ENCODE results near the gene TYMS.

TYMS gene

GRCh38 chr18:644395-645004 lies 13.0 kb upstream of the TYMS start:
- TF ChIP-seq CSDC2 (CRISPR knock-in tag; IDR thresholded peaks at IDR 0.05): no peak
- TF ChIP-seq ESRRG (CRISPR knock-in tag; IDR thresholded peaks at IDR 0.05): no peak
- no peak for TF ChIP-seq TOX (CRISPR knock-in tag; IDR thresholded peaks at IDR 0.05; ENCODE audit: borderline replicate concordance)
- no peak for TF ChIP-seq ZNF565 (CRISPR knock-in tag; conservative IDR thresholded peaks at IDR 0.05; ENCODE audit: low read depth)
- no peak for TF ChIP-seq CREB5 (CRISPR knock-in tag; IDR thresholded peaks at IDR 0.05; ENCODE audit: low read depth)
- no peak for TF ChIP-seq SNAI2 (CRISPR knock-in tag; IDR thresholded peaks at IDR 0.05)
- no peak for TF ChIP-seq ZNF70 (CRISPR knock-in tag; IDR thresholded peaks at IDR 0.05)
- TF ChIP-seq POU6F1 (CRISPR knock-in tag; IDR thresholded peaks at IDR 0.05; ENCODE audit: borderline replicate concordance, low read depth): no peak
- no peak for TF ChIP-seq OSR1 (CRISPR knock-in tag; IDR thresholded peaks at IDR 0.05)
- TF ChIP-seq ZNF8 (CRISPR knock-in tag; IDR thresholded peaks at IDR 0.05): no peak
- TF ChIP-seq PPARA (CRISPR knock-in tag; IDR thresholded peaks at IDR 0.05; ENCODE audit: borderline replicate concordance): no peak
- no peak for TF ChIP-seq TCF4 (CRISPR knock-in tag; IDR thresholded peaks at IDR 0.05; ENCODE audit: borderline replicate concordance)
- TF ChIP-seq ZFP30 (CRISPR knock-in tag; IDR thresholded peaks at IDR 0.05): no peak
- TF ChIP-seq RARB (CRISPR knock-in tag; IDR thresholded peaks at IDR 0.05): no peak
- ATAC-seq: no peak

- ATAC-seq: no peak
- TF ChIP-seq GLIS3 (CRISPR knock-in tag; IDR thresholded peaks at IDR 0.05) (no peak), POU6F1 (CRISPR knock-in tag; IDR thresholded peaks at IDR 0.05; ENCODE audit: borderline replicate concordance, low read depth) (no peak), ZFP3 (CRISPR knock-in tag; IDR thresholded peaks at IDR 0.05) (no peak), ISL1 (CRISPR knock-in tag; IDR thresholded peaks at IDR 0.05) (no peak), ZNF70 (CRISPR knock-in tag; IDR thresholded peaks at IDR 0.05) (no peak), ZNF565 (CRISPR knock-in tag; conservative IDR thresholded peaks at IDR 0.05; ENCODE audit: low read depth) (no peak), BACH2 (CRISPR knock-in tag; IDR thresholded peaks at IDR 0.05; ENCODE audit: borderline replicate concordance) (no peak), ESRRG (CRISPR knock-in tag; IDR thresholded peaks at IDR 0.05) (no peak), TOX (CRISPR knock-in tag; IDR thresholded peaks at IDR 0.05; ENCODE audit: borderline replicate concordance) (no peak), ZNF8 (CRISPR knock-in tag; IDR thresholded peaks at IDR 0.05) (no peak), ARNTL (CRISPR knock-in tag; IDR thresholded peaks at IDR 0.05; ENCODE audit: borderline replicate concordance, low read depth) (no peak), ZFP30 (CRISPR knock-in tag; IDR thresholded peaks at IDR 0.05) (no peak), TSHZ2 (CRISPR knock-in tag; IDR thresholded peaks at IDR 0.05) (no peak), CSDC2 (CRISPR knock-in tag; IDR thresholded peaks at IDR 0.05) (no peak)
These were observed 10.1 kb upstream of the TYMS start for GRCh38 chr18:647304-647703.

- no peak for TF ChIP-seq ZNF8 (CRISPR knock-in tag; IDR thresholded peaks at IDR 0.05)
- ATAC-seq: no peak
These were observed 8.1 kb upstream of the TYMS start for GRCh38 chr18:649341-649740.

GRCh38 chr18:650428-650858 lies 7.0 kb upstream of the TYMS start:
- ATAC-seq: no peak
- TF ChIP-seq BACH2 (CRISPR knock-in tag; IDR thresholded peaks at IDR 0.05; ENCODE audit: borderline replicate concordance) (no peak), TOX (CRISPR knock-in tag; IDR thresholded peaks at IDR 0.05; ENCODE audit: borderline replicate concordance) (no peak), ZNF8 (CRISPR knock-in tag; IDR thresholded peaks at IDR 0.05) (no peak), CSRNP3 (CRISPR knock-in tag; IDR thresholded peaks at IDR 0.05) (no peak), RARB (CRISPR knock-in tag; IDR thresholded peaks at IDR 0.05) (no peak), OSR1 (CRISPR knock-in tag; IDR thresholded peaks at IDR 0.05) (no peak), ESRRG (CRISPR knock-in tag; IDR thresholded peaks at IDR 0.05) (no peak), ZC3H10 (CRISPR knock-in tag; IDR thresholded peaks at IDR 0.05) (no peak), ISL1 (CRISPR knock-in tag; IDR thresholded peaks at IDR 0.05) (no peak), ARNTL (CRISPR knock-in tag; IDR thresholded peaks at IDR 0.05; ENCODE audit: borderline replicate concordance, low read depth) (no peak), TCF4 (CRISPR knock-in tag; IDR thresholded peaks at IDR 0.05; ENCODE audit: borderline replicate concordance) (no peak), ZFP30 (CRISPR knock-in tag; IDR thresholded peaks at IDR 0.05) (no peak), PATZ1 (CRISPR knock-in tag; IDR thresholded peaks at IDR 0.05; ENCODE audit: borderline replicate concordance) (no peak), ZNF70 (CRISPR knock-in tag; IDR thresholded peaks at IDR 0.05) (no peak), PPARA (CRISPR knock-in tag; IDR thresholded peaks at IDR 0.05; ENCODE audit: borderline replicate concordance) (no peak)
